Activated gamma-delta T cell treated with anti-CD3 and anti-CD28 coated beads, Interleukin-2, amount 50 U/mL, for 16 hours (primary cell): ENCODE results near the gene TMEM79.

ENCODE experiments used
- DNase-seq: peaks from one replicate; pipeline ENCODE4 v3.0.0-alpha.2; 2020; ENCODE audit warnings: low read depth

The TMEM79 gene

DNA sequence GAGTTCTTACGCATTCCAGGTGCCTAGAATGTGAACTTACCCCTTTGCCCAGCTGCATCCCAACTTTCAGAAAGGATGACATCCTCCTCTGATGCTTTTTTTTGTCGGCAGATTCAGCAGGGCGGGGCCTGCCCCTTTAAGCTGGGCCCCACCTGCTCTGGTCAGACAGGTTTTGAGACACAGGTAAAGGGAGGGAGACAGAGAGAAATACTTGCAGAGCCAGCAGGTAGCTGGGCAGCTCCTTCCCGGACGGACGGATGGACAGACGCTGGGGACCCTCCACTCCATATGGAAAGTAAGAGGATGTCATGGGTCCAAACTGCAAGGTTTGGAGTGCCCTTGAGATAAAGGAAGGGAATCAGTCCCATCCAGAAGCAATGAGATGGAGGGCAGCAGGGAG lies at the start of gene TMEM79:
TSS of gene TMEM79 (plus strand) at position 214 of the 400 bp plus-strand sequence. CDS start 902 bp downstream, outside the sequence.
- no peak for DNase-seq

DNA sequence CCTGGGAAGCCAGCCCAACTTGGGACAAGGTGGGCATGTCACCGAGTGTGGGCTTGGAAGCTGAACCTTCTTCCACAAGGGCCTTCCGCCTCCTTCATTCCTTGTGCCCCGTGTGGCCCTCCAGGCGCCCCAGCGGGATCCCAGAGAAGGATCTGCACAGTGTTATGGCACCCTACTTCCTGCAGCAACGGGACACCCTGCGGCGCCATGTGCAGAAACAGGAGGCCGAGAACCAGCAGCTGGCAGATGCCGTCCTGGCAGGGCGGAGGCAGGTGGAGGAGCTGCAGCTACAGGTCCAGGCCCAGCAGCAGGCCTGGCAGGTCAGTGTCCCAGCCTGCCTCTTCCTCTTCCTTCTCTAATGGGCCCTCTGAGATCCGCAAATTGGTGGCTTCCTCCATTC lies 48.0 kb upstream of the TMEM79 start:
- DNase-seq, result no peak

GRCh38 chr1:156238248-156238647 lies 45.9 kb upstream of the TMEM79 start:
- DNase-seq, result no peak

- no peak for DNase-seq
Observed at GRCh38 chr1:156241311-156241811, 42.8 kb upstream of the TMEM79 start.

DNA sequence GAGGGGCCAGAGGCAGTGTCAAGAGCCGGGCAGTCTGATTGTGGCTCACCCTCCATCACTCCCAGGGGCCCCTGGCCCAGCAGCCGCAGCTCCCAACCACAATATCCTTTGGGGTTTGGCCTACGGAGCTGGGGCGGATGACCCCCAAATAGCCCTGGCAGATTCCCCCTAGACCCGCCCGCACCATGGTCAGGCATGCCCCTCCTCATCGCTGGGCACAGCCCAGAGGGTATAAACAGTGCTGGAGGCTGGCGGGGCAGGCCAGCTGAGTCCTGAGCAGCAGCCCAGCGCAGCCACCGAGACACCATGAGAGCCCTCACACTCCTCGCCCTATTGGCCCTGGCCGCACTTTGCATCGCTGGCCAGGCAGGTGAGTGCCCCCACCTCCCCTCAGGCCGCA lies 42.2 kb upstream of the TMEM79 start, which contains the start of gene BGLAP:
TSS of gene BGLAP (plus strand) at position 259 of the 400 bp plus-strand sequence. CDS start at position 307, 48 bp downstream.
- DNase-seq, result no peak

DNA sequence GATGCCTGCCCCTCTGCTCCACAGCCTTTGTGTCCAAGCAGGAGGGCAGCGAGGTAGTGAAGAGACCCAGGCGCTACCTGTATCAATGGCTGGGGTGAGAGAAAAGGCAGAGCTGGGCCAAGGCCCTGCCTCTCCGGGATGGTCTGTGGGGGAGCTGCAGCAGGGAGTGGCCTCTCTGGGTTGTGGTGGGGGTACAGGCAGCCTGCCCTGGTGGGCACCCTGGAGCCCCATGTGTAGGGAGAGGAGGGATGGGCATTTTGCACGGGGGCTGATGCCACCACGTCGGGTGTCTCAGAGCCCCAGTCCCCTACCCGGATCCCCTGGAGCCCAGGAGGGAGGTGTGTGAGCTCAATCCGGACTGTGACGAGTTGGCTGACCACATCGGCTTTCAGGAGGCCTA lies 41.4 kb upstream of the TMEM79 start:
- DNase-seq, result no peak

- DNase-seq, result no peak
Observed at GRCh38 chr1:156244126-156244525, 40.0 kb upstream of the TMEM79 start.

- no peak for DNase-seq
Observed at GRCh38 chr1:156244712-156245111, 39.4 kb upstream of the TMEM79 start.

- DNase-seq, result peak; percentile 25
Observed at GRCh38 chr1:156245451-156246232, 38.5 kb upstream of the TMEM79 start.

GRCh38 chr1:156246241-156246780 lies 37.8 kb upstream of the TMEM79 start:
- DNase-seq, result no peak

DNA sequence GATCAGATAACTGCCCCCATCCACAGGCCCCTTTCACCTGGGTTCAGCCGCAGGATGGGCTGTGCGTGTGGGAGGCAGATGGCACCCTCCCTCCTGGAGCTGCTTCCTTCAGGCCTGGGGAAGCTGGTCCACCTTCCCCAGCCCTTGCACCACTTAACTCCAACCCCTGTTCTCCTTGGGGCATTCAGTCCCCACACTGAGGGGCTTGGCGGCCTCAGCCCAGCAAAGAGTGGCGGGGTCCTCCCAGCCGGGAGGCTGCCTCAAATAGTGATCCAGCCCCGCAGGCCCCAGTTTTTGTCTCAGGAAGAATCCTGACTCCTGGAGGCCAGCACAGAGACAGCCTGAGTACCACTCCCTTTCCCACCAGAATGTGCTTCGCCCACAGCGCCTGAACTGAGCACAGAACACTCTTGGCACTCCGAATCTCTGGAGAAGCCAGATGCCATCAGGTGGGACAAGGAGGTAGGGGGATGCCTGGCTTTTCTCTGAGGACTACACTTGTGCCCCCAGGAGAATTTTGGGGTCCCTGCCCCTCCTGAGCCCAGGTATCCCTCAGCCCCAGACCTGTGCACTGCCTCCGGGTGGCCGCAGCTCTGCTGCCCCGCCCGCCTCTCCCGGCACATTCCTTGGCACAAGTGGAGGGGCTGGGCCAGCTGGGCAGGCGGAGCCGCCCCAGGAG lies 37.2 kb upstream of the TMEM79 start:
- no peak for DNase-seq

DNA sequence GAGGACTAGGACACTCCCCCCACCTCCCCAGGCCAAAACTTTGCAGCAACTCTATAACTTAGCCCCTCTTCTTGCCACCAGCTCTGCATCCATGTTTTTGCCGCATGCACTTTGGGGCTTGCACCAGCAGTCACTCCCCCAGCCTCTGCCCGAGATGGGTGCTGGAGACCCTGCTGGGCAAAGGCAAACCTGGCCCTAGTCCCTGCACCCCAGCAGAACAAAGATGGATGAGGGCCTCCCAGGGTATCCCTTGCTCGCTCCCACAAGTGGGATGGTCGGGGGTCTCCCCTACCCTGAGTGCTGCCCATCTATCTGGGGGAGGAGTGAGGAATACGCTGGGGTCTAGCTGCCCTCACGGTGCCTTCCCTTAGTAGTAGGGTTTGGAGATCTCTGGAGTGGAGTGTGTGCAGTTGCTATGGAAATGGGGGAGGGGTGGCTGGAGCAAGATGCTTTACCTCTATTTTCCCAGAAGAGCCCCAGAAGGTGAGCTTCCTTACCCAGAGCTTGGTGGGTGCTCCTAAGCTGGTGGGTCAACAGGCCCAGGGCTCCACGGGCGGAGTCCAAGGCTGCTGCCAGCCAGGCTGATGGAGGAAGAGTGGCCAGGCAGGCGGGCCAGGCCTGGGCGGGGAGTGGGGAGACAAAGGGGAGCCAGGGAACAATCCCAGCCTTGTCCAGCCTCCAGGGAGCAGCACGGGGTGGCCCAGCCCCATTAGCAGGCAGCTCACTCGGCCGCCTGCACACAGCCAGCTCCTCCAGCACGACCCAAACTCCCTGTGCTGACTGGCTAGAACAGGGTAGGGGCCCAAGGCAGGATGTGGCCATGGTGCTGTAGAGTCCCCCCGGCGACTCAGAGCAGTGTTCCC lies 36.4 kb upstream of the TMEM79 start, which contains the start of gene PAQR6:
TSS of gene PAQR6 (minus strand) at position 597 of the 863 bp plus-strand sequence. CDS start 1,325 bp downstream, outside the sequence.
- DNase-seq, result no peak

- no peak for DNase-seq
Observed at GRCh38 chr1:156248323-156248683, 35.8 kb upstream of the TMEM79 start.

GRCh38 chr1:156249593-156249992 lies 34.5 kb upstream of the TMEM79 start:
- no peak for DNase-seq

GRCh38 chr1:156251527-156251926 lies 32.6 kb upstream of the TMEM79 start:
- no peak for DNase-seq

DNA sequence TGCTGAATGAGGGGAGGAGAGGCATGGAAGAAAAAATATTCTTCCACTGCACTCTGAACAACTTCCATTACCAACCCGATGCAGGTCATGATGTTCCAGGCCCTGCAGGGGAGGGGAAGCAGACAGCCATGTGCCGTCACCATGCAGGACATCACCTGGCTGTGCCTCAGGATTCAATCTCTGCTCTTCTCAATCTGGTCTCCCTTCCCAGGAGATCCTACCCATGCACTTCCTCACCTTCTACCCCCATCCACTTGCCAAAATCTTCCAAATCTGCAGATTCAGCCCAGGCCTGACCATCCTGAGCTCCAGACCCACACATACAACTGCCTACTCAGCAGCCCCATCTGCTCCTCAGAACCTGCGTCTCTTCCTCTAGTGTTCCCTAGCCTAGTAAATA lies 30.5 kb upstream of the TMEM79 start:
- no peak for DNase-seq

GRCh38 chr1:156257711-156258110 lies 26.4 kb upstream of the TMEM79 start:
- no peak for DNase-seq

GRCh38 chr1:156258859-156259258 lies 25.3 kb upstream of the TMEM79 start:
- no peak for DNase-seq

- no peak for DNase-seq
Observed at GRCh38 chr1:156259805-156260204, 24.3 kb upstream of the TMEM79 start.

- DNase-seq, result no peak
Observed at GRCh38 chr1:156260896-156261295, 23.2 kb upstream of the TMEM79 start.

DNA sequence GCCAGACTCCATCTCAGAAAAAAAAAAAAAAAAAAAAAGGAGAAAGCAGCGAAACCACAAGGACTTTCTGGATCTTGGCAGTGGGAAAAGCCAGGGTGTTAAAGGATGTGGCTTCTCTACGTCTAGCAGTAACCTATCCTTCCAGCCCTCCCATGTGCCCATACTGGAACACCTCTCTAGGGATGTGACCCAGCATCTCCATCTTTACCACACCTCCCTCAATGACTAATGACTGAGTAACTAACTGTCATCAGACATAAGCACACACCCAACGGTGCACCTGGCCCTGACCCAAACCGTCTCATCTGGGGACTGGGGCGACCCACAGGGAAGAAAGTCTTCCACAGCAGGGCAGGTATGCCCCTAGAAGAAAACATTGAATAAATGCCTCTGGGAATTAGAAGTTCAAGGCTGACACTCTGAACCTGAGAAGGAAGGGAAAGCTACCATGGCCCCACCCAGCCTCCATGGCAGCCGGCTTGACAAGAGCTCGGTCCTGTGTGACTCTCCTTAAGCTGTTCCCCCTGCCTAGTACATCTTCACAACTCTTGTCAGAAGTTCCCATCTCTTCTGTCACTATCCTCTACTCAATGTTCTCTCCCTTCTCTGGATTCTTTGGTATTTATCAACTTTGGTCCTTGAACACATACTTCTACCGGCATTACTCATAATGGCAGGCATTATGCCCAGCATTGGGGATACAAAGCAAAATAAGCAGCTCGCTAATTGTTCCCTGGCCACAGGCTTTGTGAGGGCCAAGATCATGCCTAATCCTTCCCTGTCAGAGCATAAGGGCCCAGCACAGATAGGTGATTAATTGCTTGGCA lies 21.5 kb upstream of the TMEM79 start:
- DNase-seq, result no peak
